HG03196 (cell line): Measurements from ENCODE around the gene HSPG2.
"Not testable (repeated sequence)": the region's sequence is repeated elsewhere in the genome, so short reads cannot be mapped to it uniquely, and the experiment has no call there.

Experiments used
- ATAC-seq: cut with Tn5 transposase; IDR thresholded peaks from one replicate; pipeline ENCODE4 v1.9.1; 2021; ENCODE audit not compliant: unreplicated experiment

The HSPG2 gene

GRCh38 chr1:21830792-21831453 is 106.2 kb downstream of the HSPG2 start:
- no peak for ATAC-seq

- no peak for ATAC-seq
Observed at GRCh38 chr1:21829294-21829693, 107.8 kb downstream of the HSPG2 start.

- ATAC-seq, result no peak
Observed at GRCh38 chr1:21828506-21829210, 108.5 kb downstream of the HSPG2 start.

GRCh38 chr1:21828075-21828474 is 109.0 kb downstream of the HSPG2 start:
- ATAC-seq, result no peak

GRCh38 chr1:21827141-21827679 is 109.9 kb downstream of the HSPG2 start:
- ATAC-seq, result no peak

DNA sequence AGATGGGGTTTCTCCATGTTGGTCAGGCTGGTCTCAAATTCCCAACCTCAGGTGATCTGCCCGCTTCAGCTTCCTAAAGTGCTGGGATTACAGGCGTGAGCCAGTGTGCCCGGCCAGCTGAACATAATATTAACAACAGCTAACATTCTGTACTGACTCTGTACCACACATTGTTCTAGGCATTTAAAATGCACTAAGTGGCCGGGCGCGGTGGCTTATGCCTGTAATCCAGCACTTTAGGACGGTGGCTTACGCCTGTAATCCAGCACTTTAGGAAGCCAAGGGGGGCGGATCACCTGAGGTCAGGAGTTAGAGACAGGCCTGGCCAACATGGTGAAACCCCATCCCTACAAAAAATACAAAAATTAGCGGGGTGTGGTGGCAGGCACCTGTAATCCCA is 110.4 kb downstream of the HSPG2 start:
- not testable (repeated sequence) for ATAC-seq

DNA sequence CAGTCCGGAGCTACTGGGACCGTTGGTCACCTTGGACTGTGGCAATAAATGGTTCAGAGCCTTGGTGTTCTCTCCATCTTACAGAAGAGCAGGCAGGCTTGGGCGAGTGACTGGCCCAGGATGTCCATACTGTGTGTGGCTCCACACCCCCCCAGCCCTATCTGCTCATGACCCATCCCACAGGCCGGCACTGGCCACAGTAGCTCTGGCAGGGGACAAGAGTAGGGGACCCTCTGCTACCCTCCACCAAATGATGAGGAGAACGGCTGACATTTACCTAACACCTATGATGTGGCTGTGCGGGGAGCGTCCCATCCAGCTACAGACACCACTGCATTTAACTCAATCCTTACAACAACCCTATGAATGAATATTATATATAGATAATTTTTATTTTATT is 111.7 kb downstream of the HSPG2 start:
- no peak for ATAC-seq

DNA sequence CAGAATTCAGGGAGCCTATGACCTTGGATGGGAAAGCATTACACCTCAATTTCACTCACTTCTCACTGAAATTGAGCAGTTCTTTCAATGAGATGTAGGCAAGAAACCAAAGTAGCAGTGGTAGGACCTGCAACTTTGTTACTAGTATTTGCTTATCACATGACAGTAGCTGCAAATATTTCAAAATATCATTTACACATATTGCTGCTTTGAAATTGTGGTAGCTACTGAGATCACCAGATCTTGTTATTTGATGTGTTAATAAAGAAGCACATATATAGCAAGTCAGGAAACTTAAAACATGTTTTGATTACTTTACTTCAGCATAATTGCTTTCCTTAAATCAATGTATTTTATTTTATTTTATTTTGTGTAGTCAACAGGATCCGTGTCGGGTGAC is 112.2 kb downstream of the HSPG2 start:
- ATAC-seq, result no peak

GRCh38 chr1:21823980-21824702 is 113.0 kb downstream of the HSPG2 start:
- no peak for ATAC-seq

GRCh38 chr1:21823206-21823979 is 113.7 kb downstream of the HSPG2 start:
- no peak for ATAC-seq

GRCh38 chr1:21822349-21822748 is 114.8 kb downstream of the HSPG2 start:
- no peak for ATAC-seq

GRCh38 chr1:21821385-21822019 is 115.6 kb downstream of the HSPG2 start:
- ATAC-seq, result no peak

GRCh38 chr1:21820597-21821232 is 116.4 kb downstream of the HSPG2 start:
- no peak for ATAC-seq

DNA sequence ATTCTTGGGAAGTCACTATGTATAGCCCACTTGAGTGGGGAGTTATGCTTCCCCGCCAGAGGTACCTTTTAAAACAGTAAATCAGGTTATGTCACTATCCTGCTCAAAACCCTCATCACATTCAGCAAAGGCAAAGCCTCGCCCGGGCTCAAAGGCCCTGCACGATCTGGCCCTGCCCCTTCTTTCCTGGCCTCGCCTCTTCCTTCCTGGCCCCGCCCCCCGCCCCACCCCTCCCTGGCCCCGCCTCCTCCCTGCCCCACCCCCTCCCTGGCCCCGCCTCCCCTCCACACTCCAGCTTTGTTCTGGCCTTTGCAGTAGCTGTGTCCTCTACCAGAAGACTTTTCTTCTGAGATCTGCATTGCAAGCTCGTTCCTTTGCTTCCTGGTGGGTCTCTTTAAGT is 118.5 kb downstream of the HSPG2 start:
- no peak for ATAC-seq

GRCh38 chr1:21816602-21817302 is 120.4 kb downstream of the HSPG2 start:
- ATAC-seq, result no peak

DNA sequence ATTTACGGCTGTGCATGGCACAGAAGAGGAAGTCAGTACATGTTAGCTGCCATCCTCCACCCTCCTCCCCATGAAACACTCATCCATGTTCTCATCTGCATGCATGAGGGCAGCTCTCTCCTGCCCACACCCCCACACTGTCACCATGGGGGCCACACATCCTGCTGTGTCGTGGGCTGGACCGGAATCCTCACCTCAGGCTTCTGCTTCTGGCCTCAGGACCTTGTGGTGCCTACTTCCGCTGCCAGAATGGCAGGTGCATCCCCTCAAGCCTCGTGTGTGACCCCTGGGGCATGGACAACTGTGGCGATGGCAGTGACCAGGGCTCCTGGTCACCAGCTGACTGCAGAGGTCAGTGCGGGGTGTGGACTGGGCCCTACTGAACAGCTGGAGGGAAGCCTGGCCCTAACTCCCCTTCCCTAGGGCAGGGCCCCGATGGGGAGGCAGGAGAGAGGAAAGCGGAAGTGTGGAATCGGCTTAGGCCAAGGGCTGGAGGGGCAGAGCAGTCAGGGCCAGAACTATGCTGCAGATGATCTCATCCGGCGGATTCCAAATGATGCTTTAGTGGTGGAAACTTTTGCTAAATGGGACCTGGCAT is 121.3 kb downstream of the HSPG2 start:
- no peak for ATAC-seq

- no peak for ATAC-seq
Observed at GRCh38 chr1:21814981-21815582, 122.0 kb downstream of the HSPG2 start.

- no peak for ATAC-seq
Observed at GRCh38 chr1:21814241-21814918, 122.7 kb downstream of the HSPG2 start.
